HL-60 (cell line): ENCODE measurements around the gene SLC12A8.

Source experiments
- DNase-seq, 2 experiments: peaks; one replicate each; pipeline ENCODE4 v3.0.0-alpha.2; 2010 to 2020; ENCODE audit warnings: low read depth in 1 of 2, low spot score in 1 of 2
- H3K27ac ChIP-seq: fragments of 250-450 bp; sonication (Bioruptor Pico); replicated peaks from 2 replicates; pipeline ENCODE4 v1.5.1; 2020; ENCODE audit warnings: mild to moderate bottlenecking, moderate library complexity
- H3K27me3 ChIP-seq: fragments of 250-450 bp; sonication (Bioruptor Pico); 2 replicates; pipeline ENCODE4 v1.5.1; 2021; ENCODE audit warnings: mild to moderate bottlenecking, moderate library complexity; ENCODE audit not compliant: insufficient read depth, poor library complexity, severe bottlenecking
- H3K4me3 ChIP-seq: replicated peaks from 2 replicates; pipeline ENCODE4 v1.5.1; 2011; ENCODE audit warnings: mild to moderate bottlenecking, control low read depth, low read length; ENCODE audit not compliant: insufficient read depth
- GABPA ChIP-seq: IDR thresholded peaks from 2 replicates; pipeline ENCODE4 v1.6.1; 2012; ENCODE audit warnings: low read depth
- POLR2AphosphoS5 ChIP-seq: IDR thresholded peaks from 2 replicates; pipeline ENCODE4 v1.6.1; 2012; ENCODE audit warnings: low read depth
- SPI1 ChIP-seq: IDR thresholded peaks from 2 replicates; pipeline ENCODE4 v1.6.1; 2012; ENCODE audit warnings: low read depth, mild to moderate bottlenecking, borderline replicate concordance
- TF ChIP-seq, protein P1 (sequence below): IDR thresholded peaks from 2 replicates; pipeline ENCODE4 v1.6.1; 2012; ENCODE audit warnings: low read depth; ENCODE audit not compliant: insufficient replicate concordance
- TF ChIP-seq, protein P2 (sequence below): IDR thresholded peaks from one replicate; pipeline ENCODE4 v1.5.1; 2011; ENCODE audit warnings: low read length, control low read depth, inconsistent platforms; ENCODE audit not compliant: insufficient read depth

Gene SLC12A8

DNA sequence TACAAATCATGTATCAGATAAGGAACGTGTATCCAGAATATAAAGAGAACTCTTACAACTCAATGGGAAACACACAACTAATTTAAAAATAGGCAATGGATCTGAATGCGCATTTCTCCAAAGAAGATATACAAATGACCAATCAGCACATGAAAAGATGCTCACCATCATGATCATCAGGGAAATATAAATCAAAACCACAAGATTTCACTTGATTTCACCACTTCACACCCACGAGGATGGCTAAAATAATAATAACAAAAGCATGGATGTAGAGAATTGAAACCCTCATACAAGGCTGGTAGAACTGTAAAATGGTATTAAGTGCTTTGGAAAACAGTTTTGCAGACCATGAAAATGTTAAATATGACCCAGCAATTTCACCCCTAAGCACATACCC, 26.7 kb upstream of the SLC12A8 start:
- Histone ChIP-seq H3K4me3 (no peak overlapping the region), H3K27ac (no peak overlapping the region), H3K27me3 (no peaks in the 10 kb centered on the region)
- no peak for DNase-seq
- no peak for TF ChIP-seq GABPA

DNA sequence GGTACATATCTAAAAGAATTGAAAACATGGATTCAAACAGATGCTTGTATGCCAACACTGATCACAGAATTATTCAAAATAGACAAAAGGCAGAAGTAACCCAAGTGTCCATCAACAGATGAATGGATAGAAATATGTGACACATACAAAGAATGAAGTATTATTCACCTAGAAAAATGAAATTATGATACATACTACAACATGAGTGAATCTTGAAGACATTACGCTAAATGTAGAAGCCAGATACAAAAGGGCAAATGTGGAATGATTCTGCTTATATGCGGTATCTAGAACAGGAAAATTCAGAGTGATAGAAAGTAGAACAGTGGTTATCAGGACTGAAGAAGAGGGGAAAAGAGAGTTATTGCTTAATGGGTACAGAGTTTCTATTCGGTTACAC, 26.2 kb upstream of the SLC12A8 start:
- no peak overlapping the region for H3K4me3 ChIP-seq
- DNase-seq, result no peak
- H3K27ac ChIP-seq, result no peak overlapping the region
- no peaks in the 10 kb centered on the region for H3K27me3 ChIP-seq
- no peak for TF ChIP-seq POLR2AphosphoS5
- TF ChIP-seq, protein P1, sequence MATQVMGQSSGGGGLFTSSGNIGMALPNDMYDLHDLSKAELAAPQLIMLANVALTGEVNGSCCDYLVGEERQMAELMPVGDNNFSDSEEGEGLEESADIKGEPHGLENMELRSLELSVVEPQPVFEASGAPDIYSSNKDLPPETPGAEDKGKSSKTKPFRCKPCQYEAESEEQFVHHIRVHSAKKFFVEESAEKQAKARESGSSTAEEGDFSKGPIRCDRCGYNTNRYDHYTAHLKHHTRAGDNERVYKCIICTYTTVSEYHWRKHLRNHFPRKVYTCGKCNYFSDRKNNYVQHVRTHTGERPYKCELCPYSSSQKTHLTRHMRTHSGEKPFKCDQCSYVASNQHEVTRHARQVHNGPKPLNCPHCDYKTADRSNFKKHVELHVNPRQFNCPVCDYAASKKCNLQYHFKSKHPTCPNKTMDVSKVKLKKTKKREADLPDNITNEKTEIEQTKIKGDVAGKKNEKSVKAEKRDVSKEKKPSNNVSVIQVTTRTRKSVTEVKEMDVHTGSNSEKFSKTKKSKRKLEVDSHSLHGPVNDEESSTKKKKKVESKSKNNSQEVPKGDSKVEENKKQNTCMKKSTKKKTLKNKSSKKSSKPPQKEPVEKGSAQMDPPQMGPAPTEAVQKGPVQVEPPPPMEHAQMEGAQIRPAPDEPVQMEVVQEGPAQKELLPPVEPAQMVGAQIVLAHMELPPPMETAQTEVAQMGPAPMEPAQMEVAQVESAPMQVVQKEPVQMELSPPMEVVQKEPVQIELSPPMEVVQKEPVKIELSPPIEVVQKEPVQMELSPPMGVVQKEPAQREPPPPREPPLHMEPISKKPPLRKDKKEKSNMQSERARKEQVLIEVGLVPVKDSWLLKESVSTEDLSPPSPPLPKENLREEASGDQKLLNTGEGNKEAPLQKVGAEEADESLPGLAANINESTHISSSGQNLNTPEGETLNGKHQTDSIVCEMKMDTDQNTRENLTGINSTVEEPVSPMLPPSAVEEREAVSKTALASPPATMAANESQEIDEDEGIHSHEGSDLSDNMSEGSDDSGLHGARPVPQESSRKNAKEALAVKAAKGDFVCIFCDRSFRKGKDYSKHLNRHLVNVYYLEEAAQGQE, result no peak
- TF ChIP-seq GABPA, result no peak
- no peak for TF ChIP-seq SPI1
- TF ChIP-seq, protein P2, sequence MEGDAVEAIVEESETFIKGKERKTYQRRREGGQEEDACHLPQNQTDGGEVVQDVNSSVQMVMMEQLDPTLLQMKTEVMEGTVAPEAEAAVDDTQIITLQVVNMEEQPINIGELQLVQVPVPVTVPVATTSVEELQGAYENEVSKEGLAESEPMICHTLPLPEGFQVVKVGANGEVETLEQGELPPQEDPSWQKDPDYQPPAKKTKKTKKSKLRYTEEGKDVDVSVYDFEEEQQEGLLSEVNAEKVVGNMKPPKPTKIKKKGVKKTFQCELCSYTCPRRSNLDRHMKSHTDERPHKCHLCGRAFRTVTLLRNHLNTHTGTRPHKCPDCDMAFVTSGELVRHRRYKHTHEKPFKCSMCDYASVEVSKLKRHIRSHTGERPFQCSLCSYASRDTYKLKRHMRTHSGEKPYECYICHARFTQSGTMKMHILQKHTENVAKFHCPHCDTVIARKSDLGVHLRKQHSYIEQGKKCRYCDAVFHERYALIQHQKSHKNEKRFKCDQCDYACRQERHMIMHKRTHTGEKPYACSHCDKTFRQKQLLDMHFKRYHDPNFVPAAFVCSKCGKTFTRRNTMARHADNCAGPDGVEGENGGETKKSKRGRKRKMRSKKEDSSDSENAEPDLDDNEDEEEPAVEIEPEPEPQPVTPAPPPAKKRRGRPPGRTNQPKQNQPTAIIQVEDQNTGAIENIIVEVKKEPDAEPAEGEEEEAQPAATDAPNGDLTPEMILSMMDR, result no peak

DNA sequence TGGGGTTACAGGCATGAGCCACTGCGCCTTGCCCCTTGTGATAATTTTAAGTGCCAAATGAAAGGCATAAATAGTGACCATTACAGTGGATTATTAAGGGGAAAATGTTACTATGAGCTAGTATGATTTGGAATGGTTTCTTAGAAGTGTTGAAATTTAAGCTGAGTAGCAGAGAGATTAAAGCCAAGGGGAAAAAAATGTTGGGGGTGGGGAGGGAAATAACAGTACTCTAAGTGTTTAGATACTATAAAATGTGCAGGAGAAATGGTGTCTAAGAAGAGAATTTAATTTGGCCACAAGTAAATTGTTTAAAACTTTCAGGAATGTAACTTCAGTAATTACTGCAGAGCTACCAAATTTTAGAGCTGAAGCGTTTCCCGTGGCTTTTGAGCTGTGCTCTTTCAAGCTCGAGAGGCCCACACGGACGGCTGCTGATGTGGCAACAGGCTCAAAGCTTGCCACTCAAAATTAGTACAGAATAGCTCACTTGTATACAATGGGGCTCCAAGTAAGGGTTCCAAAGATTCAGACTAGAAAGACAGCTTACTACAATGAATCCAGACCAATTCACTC, 23.9 kb upstream of the SLC12A8 start:
- Histone ChIP-seq H3K27ac (no peak overlapping the region), H3K4me3 (no peak overlapping the region), H3K27me3 (no peaks in the 10 kb centered on the region)
- DNase-seq, result no peak
- TF ChIP-seq GABPA (no peak), POLR2AphosphoS5 (no peak), SPI1 (no peak)
- TF ChIP-seq, protein P2, result no peak
- TF ChIP-seq, protein P1, result no peak

DNA sequence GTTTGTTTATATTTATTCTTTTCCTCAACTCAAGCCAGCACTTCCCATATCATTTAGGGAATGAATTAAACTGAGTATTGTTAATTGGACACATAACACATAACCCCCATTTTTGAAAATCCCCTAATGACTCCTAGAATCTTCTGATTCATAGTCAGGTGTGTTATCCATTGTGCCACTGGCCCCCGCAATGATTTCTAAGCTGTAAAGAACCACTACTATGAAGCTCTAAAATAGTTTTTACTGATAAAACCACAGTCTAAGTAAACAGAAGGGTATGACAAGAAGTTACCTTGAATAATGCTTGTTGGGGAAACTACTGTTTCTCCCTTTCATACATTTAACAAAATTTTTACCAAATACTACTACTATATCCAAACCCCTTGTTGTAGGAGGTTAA, 22.3 kb upstream of the SLC12A8 start:
- Histone ChIP-seq H3K4me3 (no peak overlapping the region), H3K27me3 (no peaks in the 10 kb centered on the region), H3K27ac (no peak overlapping the region)
- no peak for TF ChIP-seq POLR2AphosphoS5
- no peak for DNase-seq

DNA sequence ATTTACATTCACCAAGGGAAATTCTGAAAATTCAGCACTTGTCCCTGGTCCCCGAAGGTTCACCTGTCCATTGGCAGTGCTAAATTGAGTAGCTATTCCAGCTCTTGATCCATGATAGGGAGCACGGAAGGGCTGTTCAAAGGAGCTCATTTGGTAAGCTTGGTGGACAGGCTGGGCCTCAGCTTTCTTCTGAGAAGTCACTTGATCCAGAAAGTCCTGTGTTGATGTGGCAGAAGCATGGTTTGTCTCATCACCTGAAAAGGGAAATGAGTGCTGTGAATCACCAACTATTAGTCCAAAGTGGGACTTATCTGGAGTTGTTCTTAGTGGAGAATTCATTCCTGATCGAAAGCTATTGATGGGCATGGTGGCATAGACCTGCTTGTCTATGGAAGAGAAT, 19.9 kb upstream of the SLC12A8 start:
- TF ChIP-seq, protein P2, result no peak
- no peak for TF ChIP-seq POLR2AphosphoS5
- TF ChIP-seq GABPA, result no peak
- no peak for TF ChIP-seq SPI1
- TF ChIP-seq, protein P1, result no peak
- DNase-seq, result no peak
- H3K27ac ChIP-seq, result no peak overlapping the region
- H3K4me3 ChIP-seq, result no peak overlapping the region
- no peaks in the 10 kb centered on the region for H3K27me3 ChIP-seq
